ENCODE results near the gene SPRING1.

The SPRING1 gene

GRCh38 chr12:116736962-116737773, 701 bp downstream of the SPRING1 start:
- DNase-seq: no peak

GRCh38 chr12:116735951-116736599, 1.8 kb downstream of the SPRING1 start:
- no peak for DNase-seq

GRCh38 chr12:116735084-116735483, 2.8 kb downstream of the SPRING1 start:
- no peak for DNase-seq

- no peak for DNase-seq
Measured at GRCh38 chr12:116734156-116734768, 3.6 kb downstream of the SPRING1 start.

GRCh38 chr12:116731801-116732200, 6.1 kb downstream of the SPRING1 start:
- DNase-seq: no peak

GRCh38 chr12:116727891-116728290, 10.0 kb downstream of the SPRING1 start:
- no peak for DNase-seq

DNA sequence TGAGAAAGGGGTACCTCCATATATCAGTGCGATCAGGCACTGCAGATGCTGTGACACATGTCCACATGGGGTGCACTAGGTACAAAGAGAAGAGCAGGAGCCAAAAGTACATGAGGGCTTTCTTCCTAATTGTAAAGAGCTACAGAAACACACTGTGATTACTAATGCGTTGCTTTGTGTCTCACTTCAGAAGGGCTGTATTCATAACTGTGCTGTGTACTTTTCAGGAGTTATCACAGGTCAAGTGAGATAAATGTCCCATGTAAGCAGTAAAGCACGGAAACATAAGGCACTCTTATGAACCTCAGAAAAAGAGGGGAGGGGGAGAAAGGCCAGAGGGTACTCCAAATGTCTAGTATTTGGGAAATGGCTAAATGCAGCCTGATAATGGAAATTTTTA, 10.6 kb downstream of the SPRING1 start:
- DNase-seq: no peak

DNA sequence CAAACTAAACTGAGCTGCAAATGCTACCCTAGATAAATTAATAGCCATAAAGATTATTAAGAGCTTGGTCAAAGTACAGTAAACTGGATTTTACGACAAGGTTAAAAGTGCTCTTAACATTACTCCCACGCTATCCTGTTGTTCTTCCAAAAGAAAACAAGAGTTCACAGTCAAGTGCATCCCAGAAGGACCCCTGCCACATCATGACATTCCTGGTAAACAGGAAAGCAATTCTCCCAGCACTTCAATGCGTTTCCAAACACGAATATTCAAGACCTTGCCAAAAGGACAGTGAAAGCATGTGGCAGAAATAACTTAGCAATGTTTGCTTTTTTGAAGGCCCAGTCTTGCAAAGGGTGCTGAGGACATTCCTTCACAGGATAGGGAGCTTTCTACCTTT, 11.2 kb downstream of the SPRING1 start:
- no peak for DNase-seq

DNA sequence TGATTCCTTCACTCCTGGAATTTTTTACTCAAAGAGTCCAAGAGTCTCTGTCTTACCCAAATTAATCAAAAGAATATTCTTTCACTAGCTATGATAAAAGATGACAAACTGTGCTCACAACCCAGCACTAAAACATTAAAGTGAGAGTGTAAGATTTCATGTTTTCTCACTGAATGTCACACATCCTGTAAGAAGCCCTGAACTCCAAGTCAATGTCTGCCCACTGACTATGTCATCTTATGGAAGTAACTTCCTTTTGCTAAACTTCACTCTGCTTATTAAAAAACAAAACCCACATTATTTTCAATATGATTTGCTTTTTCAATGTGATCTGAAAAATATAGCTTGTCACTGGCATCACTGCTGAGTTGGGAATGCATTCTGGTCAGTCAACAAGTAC, 15.6 kb downstream of the SPRING1 start:
- DNase-seq: peak; percentile 12

- DNase-seq: no peak
Measured at GRCh38 chr12:116719731-116720528, 17.9 kb downstream of the SPRING1 start.

DNA sequence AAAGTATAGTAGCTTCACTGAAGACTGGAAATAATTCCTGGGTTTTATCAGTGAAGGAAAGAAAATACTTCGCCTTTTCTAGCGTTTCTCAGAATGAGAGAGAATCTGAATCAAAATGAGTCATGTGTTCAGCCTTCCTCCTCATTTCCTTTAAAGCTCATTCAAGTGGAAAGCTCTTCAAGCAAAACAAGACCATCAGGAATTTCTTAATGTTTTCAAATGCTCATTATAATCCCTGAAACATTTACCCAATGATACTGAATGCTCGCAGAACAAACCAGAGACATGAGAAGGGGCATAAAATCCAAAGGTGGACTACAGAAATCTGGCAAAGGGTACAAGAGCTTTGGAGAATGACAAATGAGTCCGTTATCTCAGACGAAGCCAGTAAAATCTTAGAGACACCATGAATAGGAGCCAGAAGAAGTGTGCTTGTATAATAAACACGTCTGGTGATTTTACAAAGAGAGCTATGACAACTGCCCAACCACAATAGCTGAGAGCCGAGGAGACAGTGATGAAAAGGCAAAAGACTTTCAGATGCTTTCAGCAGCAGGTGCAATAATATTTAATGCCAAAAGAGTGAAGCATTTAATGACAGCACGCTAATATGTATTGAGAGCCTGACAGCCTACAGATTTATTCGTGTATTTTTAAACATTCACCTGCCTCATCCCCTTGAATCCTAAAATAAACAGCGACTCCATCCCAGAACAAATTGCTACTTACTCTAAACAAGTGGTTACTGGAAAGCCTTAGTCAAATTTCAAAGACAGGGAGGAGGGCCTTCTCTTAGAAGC, 19.0 kb downstream of the SPRING1 start:
- no peak for DNase-seq

DNA sequence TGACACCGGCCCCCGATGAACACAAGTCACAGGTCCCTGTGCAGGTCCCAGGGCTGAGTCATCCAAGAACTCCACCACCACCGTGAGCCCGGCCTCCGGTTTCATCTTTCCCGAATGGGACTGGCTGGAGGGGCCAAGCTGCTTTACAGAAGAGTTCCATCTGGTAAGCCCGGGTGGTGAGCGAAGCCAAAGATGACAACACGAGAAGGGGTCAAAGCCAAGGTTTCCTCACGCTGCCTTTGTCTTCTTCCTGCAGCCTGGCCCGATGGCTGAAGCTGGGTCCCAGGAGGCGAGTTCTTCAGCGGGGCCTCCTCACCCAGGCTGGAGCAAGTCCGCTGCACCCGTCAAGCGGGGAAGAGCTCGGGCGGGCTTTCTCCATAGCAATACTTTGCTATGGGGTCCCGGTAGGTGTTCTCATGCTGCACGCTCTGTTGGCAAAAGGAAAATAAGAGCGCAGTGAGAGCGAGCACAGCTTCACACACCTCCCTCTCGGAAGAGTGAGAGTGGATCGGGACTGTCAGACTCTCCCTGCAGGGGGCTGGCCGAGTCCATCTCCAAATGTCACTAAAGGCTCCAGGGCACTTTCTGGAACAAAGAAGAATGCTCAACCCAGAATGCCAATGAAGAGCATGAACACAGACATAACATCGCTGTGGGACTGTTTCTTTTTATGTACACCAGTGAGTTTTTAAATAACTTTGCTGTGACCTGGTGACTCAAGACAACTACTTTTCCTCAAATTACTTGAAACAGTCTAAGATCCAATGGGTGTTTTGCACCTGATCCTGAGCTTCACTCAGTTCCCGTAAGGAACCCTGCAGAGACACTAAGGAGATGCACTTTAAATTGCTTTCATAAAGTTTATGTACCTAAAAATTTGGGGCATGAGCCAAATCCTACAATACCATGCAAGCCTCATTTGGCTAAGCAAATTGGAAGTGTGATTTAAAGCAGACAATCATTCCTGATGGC, 20.1 kb downstream of the SPRING1 start:
- DNase-seq: no peak

DNA sequence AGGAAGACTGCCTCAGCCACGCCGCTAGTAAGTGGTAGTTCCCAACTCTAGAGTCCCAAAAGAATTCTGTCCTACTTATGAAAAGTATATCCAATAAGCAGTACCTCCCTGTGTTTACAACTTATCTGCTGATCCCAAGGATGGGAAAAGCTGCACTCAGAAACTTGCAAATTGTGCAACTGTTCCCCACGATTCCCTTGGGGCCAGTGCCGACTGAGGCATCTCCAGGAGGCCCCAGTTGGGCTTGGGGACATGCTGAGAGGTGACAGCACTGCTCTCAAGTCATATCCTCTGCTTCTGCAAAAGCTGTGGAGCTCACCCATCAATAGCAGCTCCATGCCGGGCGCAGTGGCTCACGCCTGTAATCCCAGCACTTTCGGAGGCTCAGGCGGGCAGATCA, 23.7 kb downstream of the SPRING1 start:
- no peak for DNase-seq

GRCh38 chr12:116713527-116713926, 24.3 kb downstream of the SPRING1 start:
- no peak for DNase-seq

DNA sequence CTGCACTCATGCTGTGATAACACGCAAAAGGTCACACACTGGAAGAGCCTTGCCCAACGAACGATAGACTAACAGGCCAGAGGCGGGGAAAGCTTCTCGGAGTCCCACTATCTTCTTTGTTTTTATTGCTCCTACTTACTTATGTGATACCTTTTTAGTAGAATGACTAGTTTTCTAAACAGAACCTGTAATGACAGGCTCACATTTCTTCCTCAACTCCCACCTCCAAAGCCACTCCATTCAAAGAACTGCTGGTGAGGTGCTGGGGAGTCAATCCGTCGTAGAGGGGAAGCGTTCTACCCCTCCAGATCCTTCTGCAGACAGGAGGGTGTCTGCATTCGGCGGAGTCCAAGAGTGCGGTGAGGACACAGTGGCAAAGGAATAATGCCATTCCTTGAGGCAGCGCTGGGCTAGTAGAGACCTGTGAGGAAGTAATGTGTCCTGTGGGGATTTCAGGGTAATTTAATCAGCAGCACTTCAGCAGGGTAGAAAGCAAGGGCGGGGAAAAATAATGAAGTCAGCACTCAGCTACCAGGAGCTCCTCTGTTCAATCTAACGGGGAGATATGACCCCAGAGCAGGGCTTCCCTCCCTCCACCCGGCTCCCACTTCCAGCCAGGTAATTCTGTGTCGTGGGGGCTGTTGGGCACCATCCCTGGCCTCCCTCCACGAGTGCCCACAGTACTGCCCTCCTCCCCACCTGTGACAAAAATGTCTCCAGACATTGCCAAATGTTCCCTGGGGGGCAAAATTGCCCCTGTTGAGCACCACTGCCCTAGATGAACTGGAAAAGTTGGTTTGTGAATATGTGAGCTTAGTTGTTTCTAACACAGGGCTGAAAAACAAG, 25.2 kb downstream of the SPRING1 start:
- no peak for DNase-seq

GRCh38 chr12:116710370-116711150, 27.3 kb downstream of the SPRING1 start:
- DNase-seq: no peak

GRCh38 chr12:116709768-116710167, 28.1 kb downstream of the SPRING1 start:
- DNase-seq: no peak

GRCh38 chr12:116708826-116709756, 28.8 kb downstream of the SPRING1 start:
- peak; percentile 59 for DNase-seq

All from activated CD4-positive, alpha-beta T cell treated with anti-CD3 and anti-CD28 coated beads, Interleukin-2, Interleukin-6, amounts not matched to agents 100 ng/mL and 50 ng/mL, durations not matched to agents 16 hours and 8 hours (primary cell).